Medulla oblongata (tissue), 1 donor: ENCODE measurements around the gene GOSR2.
"Not testable (repeated sequence)": the region's sequence is repeated elsewhere in the genome, so short reads cannot be mapped to it uniquely, and the experiment has no call there.

Experiments
- DNase-seq: peaks from one replicate; pipeline ENCODE4 v3.0.0-alpha.2; 2015; ENCODE audit errors: extremely low spot score

GOSR2 gene

GRCh38 chr17:46930051-46930450, 7.1 kb downstream of the GOSR2 start:
- DNase-seq = no peak

GRCh38 chr17:46931596-46931995, 8.6 kb downstream of the GOSR2 start:
- DNase-seq = no peak

GRCh38 chr17:46935658-46936266, 12.8 kb downstream of the GOSR2 start:
- DNase-seq = no peak

- peak; percentile 93 for DNase-seq
Observed at GRCh38 chr17:46940692-46941404, 17.9 kb downstream of the GOSR2 start.

- DNase-seq = peak; percentile 78
Observed at GRCh38 chr17:46942441-46943217, 19.7 kb downstream of the GOSR2 start.

GRCh38 chr17:46943218-46943500, 20.2 kb downstream of the GOSR2 start:
- DNase-seq = no peak

- peak; percentile 56 for DNase-seq
Observed at GRCh38 chr17:46943501-46944393, 20.8 kb downstream of the GOSR2 start.

GRCh38 chr17:46944931-46945330, 22.0 kb downstream of the GOSR2 start:
- DNase-seq = no peak

- DNase-seq = no peak
Observed at GRCh38 chr17:46947216-46947615, 24.3 kb downstream of the GOSR2 start.

GRCh38 chr17:46948544-46948943, 25.6 kb downstream of the GOSR2 start:
- no peak for DNase-seq

- no peak for DNase-seq
Observed at GRCh38 chr17:46949291-46950174, 26.6 kb downstream of the GOSR2 start.

GRCh38 chr17:46950342-46950996, 27.5 kb downstream of the GOSR2 start:
- DNase-seq = no peak

GRCh38 chr17:46950997-46951621, 28.1 kb downstream of the GOSR2 start:
- no peak for DNase-seq

- no peak for DNase-seq
Observed at GRCh38 chr17:46951706-46952105, 28.7 kb downstream of the GOSR2 start.

GRCh38 chr17:46952115-46952514, 29.2 kb downstream of the GOSR2 start:
- DNase-seq = no peak

- not testable (repeated sequence) for DNase-seq
Observed at GRCh38 chr17:46953191-46953590, 30.2 kb downstream of the GOSR2 start.

GRCh38 chr17:46958041-46958591, 35.2 kb downstream of the GOSR2 start:
- no peak for DNase-seq

- DNase-seq = no peak
Observed at GRCh38 chr17:46960152-46960551, 37.2 kb downstream of the GOSR2 start.

- DNase-seq = no peak
Observed at GRCh38 chr17:46962374-46962790, 39.4 kb downstream of the GOSR2 start.

GRCh38 chr17:46963571-46963970, 40.6 kb downstream of the GOSR2 start:
- DNase-seq = no peak
